GM19239 (cell line): ENCODE results near the gene VAT1.

Experiments used
- DNase-seq: peaks from one replicate; pipeline ENCODE4 v3.0.0; 2011; ENCODE audit warnings: low spot score; ENCODE audit not compliant: insufficient read length
- FAIRE-seq: peaks from 2 replicates; lab custom pipeline; 2011; peaks lifted over from hg19 to GRCh38; lab: Jason Lieb, UNC

Gene VAT1

GRCh38 chr17:43028221-43028861, 6.2 kb upstream of the VAT1 start:
- no peak for FAIRE-seq
- DNase-seq, result no peak

- no peak for FAIRE-seq
These were observed 5.2 kb upstream of the VAT1 start for GRCh38 chr17:43027091-43028032.

DNA sequence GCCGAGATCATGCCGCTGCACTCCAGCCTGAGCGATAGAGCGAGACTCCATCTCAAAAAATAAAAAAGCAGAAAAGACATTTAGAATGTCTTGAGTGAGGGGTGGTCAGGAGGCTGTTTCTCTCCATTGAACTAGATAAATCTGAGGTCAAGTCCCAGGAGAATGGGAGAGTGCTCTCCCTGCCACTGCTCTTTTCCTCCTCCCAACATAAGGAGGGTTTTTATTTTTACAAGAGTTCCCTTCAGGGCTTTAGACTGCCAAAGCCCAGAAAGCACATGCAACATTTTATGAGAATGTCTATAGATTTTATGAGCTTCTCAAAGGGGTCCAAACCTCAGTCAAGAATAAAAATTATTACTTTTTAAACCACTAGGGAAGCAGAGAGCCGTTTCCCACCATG, 4.4 kb upstream of the VAT1 start:
- FAIRE-seq (no peak), DNase-seq (no peak)

More at GRCh38 chr17:43027091-43028032, 5.2 kb upstream of the VAT1 start:
- no peak for DNase-seq

GRCh38 chr17:43025766-43026537, 3.8 kb upstream of the VAT1 start:
- no peak for FAIRE-seq
- no peak for DNase-seq

GRCh38 chr17:43025290-43025657, 3.1 kb upstream of the VAT1 start:
- FAIRE-seq (no peak), DNase-seq (no peak)

DNA sequence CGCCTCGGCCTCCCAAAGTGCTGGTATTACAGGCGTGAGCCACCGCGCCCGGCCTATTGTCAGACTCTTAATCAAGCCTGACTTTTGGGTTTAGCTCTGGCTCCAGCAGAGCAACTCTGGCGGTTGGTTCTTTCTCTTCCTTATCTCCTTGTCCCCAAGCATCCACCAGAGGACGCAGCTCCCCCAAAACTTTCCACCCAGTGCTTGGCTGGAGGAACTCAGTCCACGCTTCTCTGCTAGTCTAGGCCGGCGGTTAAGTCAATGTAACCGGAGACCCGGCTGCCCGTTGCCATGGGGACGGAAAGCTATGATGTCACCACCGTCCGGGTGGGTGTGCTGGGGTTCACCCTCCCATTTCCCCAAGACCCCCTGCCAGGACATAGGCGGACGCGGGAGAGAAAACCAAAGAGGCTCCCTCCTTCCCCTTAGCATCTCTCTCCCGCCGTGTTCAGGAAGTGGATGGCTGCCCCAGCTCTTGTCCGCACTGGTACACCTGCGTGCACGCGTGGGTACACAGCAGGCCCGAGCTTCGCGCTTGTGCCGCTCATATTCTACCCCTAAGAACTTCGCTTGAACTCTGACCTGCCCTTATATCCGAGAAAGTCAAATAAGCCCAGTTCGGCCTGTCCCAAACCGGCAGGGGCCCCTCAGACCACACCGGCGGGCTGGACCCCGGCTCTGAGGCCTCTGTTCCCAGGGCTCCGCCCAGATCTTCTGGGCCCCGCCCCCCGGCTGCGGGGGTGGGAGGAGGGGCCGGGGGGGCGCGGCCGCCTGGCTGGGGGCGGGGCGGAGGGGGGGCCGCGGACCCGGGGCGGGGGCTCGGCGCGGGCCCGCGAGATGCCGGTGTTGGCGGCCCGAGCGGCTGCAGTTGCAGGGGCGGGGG, 2.5 kb upstream of the VAT1 start, which contains the start of gene RND2:
Gene RND2, plus strand, starts transcription at position 825 of the 883 bp plus-strand sequence. CDS start 117 bp downstream, outside the sequence.
- FAIRE-seq (peak; percentile 91), DNase-seq (peak; percentile 98)

DNA sequence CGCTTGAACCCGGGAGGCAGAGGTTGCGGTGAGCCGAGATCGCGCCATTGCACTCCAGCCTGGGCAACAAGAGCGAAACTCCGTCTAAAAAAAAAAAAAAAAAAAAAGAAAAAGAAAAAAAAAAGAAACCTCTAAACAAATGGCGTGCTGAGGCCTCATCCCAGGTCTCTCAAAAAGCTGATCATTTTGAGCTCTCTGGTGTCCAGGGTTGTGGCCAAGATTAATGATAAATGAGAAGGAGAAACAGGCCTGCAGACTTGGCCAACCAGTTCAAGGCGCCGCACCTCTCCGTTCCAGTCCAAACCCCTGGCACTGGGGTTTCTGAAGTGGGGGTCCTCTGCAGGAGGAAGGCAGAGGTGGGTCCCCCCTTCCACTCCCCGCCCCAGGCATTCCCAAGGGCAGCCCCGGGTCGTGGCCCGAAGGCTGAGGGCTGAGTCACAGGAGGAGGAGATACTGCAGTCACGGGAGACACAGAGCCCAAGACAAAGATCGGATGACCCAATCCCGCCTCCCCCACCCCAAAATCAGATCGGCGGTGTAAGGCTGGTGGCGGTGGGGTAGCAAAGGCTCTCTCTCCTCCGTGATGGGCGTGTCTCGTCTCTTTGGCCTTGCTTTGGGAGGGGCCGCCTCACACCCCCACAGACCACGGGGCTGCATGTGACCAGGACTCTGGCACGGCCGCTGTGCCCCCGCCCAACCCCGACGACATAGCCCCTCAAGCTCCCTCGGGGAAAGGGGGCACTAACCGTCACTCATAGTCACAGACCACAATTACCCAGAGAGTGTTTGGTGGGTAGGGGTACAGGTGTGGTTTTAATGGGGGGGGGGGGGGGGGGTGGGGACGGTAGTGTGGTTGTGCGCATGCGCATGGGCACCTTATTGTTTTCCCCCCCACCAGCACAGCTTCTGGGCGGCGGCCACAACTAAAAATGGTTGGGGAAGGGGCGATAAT, 1.1 kb downstream of the VAT1 start:
- FAIRE-seq (no peak), DNase-seq (no peak)

DNA sequence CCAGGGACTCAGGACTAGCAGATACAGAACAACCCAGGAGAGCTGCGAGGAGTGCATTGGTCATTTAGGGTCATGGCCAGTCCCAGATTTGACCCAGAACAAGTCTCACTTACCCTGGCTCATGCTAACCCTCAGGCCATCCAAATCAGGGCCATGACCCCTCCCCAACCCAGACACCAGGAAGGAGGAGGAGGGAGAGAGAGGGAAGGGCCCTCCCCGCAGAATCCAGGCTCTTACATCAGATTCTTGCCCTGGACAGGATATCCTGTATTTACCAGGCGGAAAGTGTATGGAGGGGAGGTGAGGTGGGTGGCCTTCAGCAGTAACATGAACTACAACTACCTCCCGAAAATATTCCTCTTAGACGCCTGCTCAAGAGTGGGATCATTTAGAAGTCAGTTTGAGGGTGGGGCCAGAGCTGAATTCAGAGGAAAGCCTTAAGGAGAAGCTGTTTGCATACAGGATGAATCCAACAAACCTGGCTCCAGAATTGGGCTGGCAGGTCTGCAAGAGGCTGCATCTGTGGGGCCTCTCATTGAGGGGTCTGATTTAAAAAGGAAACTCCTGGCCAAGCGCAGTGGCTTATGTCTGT, 2.1 kb downstream of the VAT1 start:
- no peak for FAIRE-seq
- DNase-seq, result no peak

DNA sequence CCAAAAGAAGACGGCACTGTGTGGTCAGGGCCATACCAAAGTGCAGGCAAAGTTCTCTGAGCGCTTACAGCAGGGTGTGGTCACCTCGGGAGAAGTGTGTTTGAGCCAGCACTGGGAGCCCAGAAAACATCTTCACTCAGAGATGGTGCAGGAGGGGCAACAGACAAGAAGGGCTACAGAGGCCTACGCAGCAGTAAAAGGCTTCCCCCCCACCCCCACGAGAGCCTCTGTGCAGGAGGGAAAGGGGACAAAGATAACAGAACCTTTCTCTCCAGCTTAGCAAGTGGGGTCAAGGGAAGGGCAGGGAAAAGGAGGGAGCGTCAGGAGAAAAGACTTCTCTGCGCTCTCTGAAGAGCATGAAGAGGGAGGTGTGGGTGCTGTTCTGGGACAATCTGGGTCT, 2.8 kb downstream of the VAT1 start:
- FAIRE-seq, result no peak

DNA sequence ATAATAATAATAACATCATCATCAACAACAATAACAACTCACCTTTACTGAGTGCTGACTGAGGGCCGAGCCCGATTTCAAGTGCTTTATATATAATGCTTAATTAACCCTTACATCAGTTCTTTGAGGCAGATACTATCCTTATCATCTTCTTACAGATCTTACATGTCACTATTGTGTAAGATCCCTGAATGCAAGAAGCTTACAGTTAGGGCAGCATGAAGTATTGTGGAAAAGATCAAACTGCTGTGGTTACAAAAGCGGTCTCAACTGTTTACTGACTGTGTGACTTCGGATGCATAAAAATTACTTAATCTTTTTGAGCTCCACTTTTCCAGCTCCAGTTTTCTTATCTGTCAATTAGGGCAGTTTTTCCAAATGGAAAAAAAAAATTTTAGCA, 3.3 kb downstream of the VAT1 start:
- FAIRE-seq (no peak), DNase-seq (no peak)

More for the DNA sequence above, 2.8 kb downstream of the VAT1 start:
- DNase-seq, result no peak

- DNase-seq, result no peak
- FAIRE-seq, result no peak
These were observed 4.0 kb downstream of the VAT1 start for GRCh38 chr17:43018008-43018853.

DNA sequence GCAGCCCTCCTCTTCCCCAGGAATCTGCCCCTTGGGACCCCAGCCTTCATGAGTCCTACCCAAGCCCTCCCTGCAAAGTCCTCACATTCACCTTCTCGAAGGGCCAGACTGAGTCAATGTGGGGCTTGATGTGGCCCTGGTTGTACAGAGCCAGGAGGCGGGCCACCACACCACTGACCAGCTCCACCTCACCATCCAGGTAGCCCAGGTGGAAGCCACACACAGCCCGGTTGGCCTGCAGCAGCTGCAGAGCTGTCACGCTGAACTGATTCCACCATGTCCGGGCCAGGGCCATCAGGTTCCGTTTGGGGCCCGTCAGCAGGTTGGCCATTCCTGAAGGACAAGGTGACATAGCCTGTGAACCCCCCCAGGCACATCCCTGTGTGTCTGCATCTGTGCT, 6.0 kb downstream of the VAT1 start:
- no peak for DNase-seq
- no peak for FAIRE-seq

DNA sequence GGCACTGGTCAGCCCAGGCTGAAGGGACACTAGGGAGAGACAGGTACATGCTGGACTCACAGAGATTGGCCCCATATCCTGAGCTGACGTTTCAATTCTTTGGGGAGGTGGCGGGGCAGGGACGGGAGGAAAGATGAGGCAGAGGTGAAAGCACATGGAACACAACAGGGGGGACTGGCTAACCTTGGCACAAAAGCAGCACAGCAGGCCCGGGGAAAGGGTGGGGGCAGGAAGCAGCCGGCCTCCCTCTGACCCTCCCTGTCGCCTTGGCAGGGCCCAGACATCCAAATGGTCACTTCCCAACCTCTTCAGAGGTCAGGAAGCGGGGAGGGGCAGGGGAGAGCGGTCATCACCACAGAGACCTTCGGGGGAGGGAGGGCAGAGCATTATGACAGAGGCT, 6.6 kb downstream of the VAT1 start:
- DNase-seq (no peak), FAIRE-seq (no peak)

DNA sequence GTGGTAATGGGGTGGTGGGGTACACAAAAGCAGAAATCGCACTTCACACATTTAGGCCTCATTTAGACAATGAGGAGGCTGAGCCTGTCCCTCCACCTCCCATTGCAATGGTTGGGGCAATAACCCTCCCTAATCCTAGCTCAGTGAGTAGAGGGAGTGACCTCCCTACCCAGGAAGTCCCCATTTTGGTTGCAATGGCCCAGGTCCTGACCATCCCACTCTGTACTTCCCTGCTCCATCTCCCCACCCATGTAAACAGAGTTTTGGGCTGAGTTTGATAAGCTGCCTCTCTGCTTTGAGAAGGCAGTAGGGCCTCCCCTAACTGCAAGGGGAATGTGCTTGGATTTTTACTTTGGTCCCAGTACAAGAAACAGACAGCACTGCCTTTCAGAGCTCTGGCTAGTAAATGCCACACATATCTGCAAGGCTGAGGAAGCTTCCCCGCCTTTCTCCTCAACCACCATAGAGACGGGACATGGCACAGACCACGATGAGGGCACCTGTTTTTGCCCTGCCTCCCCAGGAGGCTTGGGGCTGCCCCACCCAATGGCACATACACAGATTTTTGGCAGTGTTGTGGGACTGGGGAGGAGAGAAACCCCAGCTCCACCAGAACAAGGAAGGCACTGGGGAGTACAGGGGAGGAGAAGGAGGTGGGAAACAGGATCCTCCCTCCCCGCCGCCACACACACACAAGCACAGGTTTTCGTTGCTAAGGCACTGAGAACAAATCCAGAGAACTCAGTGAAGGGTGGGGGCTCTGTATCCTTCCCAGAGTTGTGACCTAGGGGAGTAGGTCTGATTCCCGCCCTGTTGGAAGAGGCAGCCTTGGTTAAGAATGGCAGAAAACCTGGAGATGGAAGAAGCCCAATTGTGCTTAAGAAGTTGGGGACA, 7.3 kb downstream of the VAT1 start:
- FAIRE-seq (no peak), DNase-seq (no peak)

- no peak for FAIRE-seq
- DNase-seq, result no peak
These were observed 8.1 kb downstream of the VAT1 start for GRCh38 chr17:43014020-43014648.

- FAIRE-seq (no peak), DNase-seq (no peak)
These were observed 8.9 kb downstream of the VAT1 start for GRCh38 chr17:43013296-43013695.
